ENCODE results near the gene VIL1. TPM values are rescaled to one million over a fixed set of nuclear protein-coding genes. Genes with fewer than 3 reads are reported as not detected.
A peak's percentile ranks its signal among the peaks of the same experiment; 100 is the strongest.

Gene VIL1
- total and polyA plus RNA-seq, 9 of the 15 experiments (the other 6 are each of a cell fraction or from before 2014, with no cell fraction given), result 0.51 to 2.7 (median 1.2) TPM

GRCh38 chr2:218400167-218400929 lies 18.6 kb upstream of the VIL1 start (continued):
- TF ChIP-seq MGA (IDR thresholded peaks at IDR 0.05) (no peak), U2AF1 (optimal IDR thresholded peaks at IDR 0.05; ENCODE audit: low read depth, low read length) (no peak), SOX6 (IDR thresholded peaks at IDR 0.05) (no peak), MYBL2 (IDR thresholded peaks at IDR 0.05; ENCODE audit: low read depth) (no peak), MYBL2 (CRISPR knock-in tag; IDR thresholded peaks at IDR 0.05; ENCODE audit: borderline replicate concordance) (no peak), ZNF639 (CRISPR knock-in tag; conservative IDR thresholded peaks at IDR 0.05 in 1 of 2, IDR thresholded peaks at IDR 0.05 in 1 of 2) (no peak; a peak in 1 of 4 replicates), TAF7 (tag; IDR thresholded peaks at IDR 0.05) (no peak), CGGBP1 (CRISPR knock-in tag; IDR thresholded peaks at IDR 0.05) (no peak), ZNF280B (CRISPR knock-in tag; IDR thresholded peaks at IDR 0.05) (no peak), POU5F1 (IDR thresholded peaks at IDR 0.05; ENCODE audit: borderline replicate concordance, low read depth, low read length, partially characterized antibody) (no peak), KHSRP (IDR thresholded peaks at IDR 0.05) (no peak), ZBTB7A (IDR thresholded peaks at IDR 0.05; ENCODE audit: borderline replicate concordance, control insufficient read depth, low read depth, low read length) (peak; percentile 56; the same call in 1 of the 2 replicates)

All from K562 (cell line).